Muscle of leg (tissue), 16 donors: ENCODE results near the gene ITPR2. TPM values are rescaled to one million over a fixed set of nuclear protein-coding genes. Genes with fewer than 3 reads are reported as not detected.
A peak's percentile ranks its signal among the peaks of the same experiment; 100 is the strongest.

Experiments used
- DNase-seq: peaks from one replicate; pipeline ENCODE4 v3.0.0; 2013
- H3K27ac ChIP-seq: one replicate; pipeline ENCODE4 v1.5.1; 2013; ENCODE audit warnings: mild to moderate bottlenecking, low read length, control low read depth
- H3K27me3 ChIP-seq: one replicate; pipeline ENCODE4 v1.6.1; 2013; ENCODE audit warnings: low read length; ENCODE audit not compliant: control insufficient read depth, insufficient read depth
- H3K36me3 ChIP-seq: one replicate; pipeline ENCODE4 v1.6.1; 2013; ENCODE audit warnings: low read length; ENCODE audit not compliant: control insufficient read depth, insufficient read depth
- H3K4me1 ChIP-seq: one replicate; pipeline ENCODE4 v1.6.1; 2013; ENCODE audit warnings: low read length; ENCODE audit not compliant: control insufficient read depth, insufficient read depth
- H3K4me3 ChIP-seq: one replicate; pipeline ENCODE4 v1.5.1; 2013; ENCODE audit warnings: low read length, control low read depth
- H3K9me3 ChIP-seq: replicated peaks from 2 replicates; pipeline ENCODE4 v1.6.1; 2013; ENCODE audit warnings: low read depth, low read length; ENCODE audit not compliant: control insufficient read depth
- WGBS: methylation state at CpG from one replicate; pipeline ENCODE4 v1.1.5; 2013; ENCODE audit warnings: missing lambda C conversion rate; ENCODE audit not compliant: insufficient coverage; 5-methylcytosine and 5-hydroxymethylcytosine counted together
- long read RNA-seq, 11 donors: transcript quantifications; one replicate each; lab custom pipeline, GENCODE V29; 2026
- polyA plus RNA-seq, 8 donors: library from polyadenylated mRNA; unstranded; fragments of 120-200 nt; gene quantifications; one replicate each; pipeline versions ENCODE4 v1.2.1 to v1.2.3, GENCODE V29; 2013; ENCODE audit warnings: inconsistent platforms in 1 of 8, low replicate concordance in 1 of 8; ENCODE audit not compliant: insufficient read length in 8 of 8, insufficient read depth in 1 of 8
- total RNA-seq: library from RNA; stranded (reverse); fragments of 120-200 nt; gene quantifications from one replicate; pipeline ENCODE4 v1.2.4, GENCODE V29; 2013

The ITPR2 gene
- total RNA-seq = 5.8 TPM
- polyA plus RNA-seq = 1 to 10 TPM; 1.9 to 5.2 (median 3.5) TPM
- long read RNA-seq, donor 1 = 0 reads
- long read RNA-seq, donor 2 = 0 reads
- long read RNA-seq, donor 3 = 0 reads
- long read RNA-seq, donor 4 = 0 reads
- long read RNA-seq, donor 5 = 0 reads
- long read RNA-seq, donor 6 = 0 reads
- long read RNA-seq, donor 7 = 0 reads
- long read RNA-seq, donor 8 = 0 reads
- long read RNA-seq, donor 9 = 0 reads
- long read RNA-seq, donor 10 = 0 reads
- long read RNA-seq, donor 11 = 0 reads

DNA sequence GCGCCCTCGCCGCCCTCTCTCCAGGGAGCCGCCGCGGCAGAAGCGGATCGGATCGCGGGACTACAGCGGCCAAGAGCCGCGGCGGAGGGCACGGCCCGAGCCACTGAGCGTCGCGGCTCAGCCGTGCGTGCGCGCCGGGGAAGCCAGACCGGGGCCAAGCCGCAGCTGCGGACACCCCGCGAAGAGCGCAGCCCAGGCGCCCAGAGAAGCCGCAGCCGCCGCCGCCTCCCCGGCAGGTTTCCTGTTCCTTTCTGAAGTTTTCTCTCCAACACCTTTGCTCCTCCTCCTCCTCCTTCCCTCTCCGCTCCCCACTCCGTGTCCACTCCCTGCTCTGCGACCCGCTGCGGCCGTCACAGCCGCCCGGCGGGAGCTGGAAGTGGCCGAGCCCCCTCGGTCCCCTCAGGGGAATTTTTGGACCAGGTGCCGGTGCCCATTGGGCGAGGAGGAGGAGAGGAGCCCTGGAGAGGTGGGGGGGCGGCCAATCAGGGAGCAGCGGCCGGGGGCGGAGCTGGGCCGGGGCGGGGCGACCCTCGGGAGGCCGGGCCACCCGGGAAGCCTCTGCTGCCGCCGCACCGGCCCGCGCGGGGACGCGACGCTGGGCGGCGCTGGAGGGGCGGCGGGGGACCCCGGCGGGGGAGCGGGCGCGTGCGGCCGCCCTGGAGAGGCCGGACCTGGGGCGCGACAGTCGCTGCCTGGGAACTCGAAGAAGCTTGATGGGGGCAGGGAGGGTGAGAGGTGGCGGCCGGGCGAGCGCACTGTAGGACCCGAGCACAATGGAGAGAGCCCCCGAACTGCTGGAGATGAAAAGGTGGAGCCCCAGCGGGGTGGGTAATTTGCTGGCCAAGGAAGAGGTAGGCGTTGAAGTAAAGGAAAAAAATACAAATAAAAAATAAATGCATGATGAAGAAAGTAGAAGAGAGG, at the start of gene ITPR2:
Gene ITPR2, minus strand, starts transcription at position 373 of the 921 bp plus-strand sequence. CDS start 413 bp downstream, outside the sequence.
- peaks cover 2% of the 10 kb centered on the region for H3K27me3 ChIP-seq
- no peaks in the 10 kb centered on the region for H3K36me3 ChIP-seq
- DNase-seq = peak; percentile 94
- peaks cover 8% of the 10 kb centered on the region for H3K4me1 ChIP-seq
- H3K9me3 ChIP-seq = no peaks in the 10 kb centered on the region
- under 1% methylated on average over 81 of the region's 92 CpGs for WGBS
- peak within 1 kb of the TSS; percentile 84 for H3K27ac ChIP-seq
- H3K4me3 ChIP-seq = peak within 1 kb of the TSS; percentile 89

DNA sequence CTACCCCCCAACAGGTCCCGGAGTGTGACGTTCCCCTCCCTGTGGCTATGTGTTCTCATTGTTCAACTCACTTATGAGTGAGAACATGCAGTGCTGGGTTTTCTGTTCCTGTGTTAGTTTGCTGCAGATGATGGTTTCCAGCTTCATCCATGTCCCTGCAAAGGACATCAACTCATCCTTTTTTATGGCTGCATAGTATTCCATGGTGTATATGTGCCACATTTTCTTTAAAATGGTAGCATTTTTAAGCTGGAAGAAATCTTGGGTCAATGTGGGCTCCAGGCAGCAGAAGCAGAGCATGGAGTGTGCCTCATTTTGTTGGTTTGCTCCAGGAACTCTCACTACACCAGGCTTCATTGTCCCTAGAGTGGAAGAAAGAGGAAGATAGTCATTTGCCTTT, 47.6 kb upstream of the ITPR2 start:
- WGBS = no CpG with 5 or more reads among the region's 2 CpGs
- no peaks in the 10 kb centered on the region for H3K36me3 ChIP-seq
- peaks cover 15% of the 10 kb centered on the region for H3K4me1 ChIP-seq
- DNase-seq = no peak
- no peak overlapping the region for H3K27ac ChIP-seq
- no peak overlapping the region for H3K4me3 ChIP-seq
- H3K9me3 ChIP-seq = peaks cover 3% of the 10 kb centered on the region
- H3K27me3 ChIP-seq = no peaks in the 10 kb centered on the region

DNA sequence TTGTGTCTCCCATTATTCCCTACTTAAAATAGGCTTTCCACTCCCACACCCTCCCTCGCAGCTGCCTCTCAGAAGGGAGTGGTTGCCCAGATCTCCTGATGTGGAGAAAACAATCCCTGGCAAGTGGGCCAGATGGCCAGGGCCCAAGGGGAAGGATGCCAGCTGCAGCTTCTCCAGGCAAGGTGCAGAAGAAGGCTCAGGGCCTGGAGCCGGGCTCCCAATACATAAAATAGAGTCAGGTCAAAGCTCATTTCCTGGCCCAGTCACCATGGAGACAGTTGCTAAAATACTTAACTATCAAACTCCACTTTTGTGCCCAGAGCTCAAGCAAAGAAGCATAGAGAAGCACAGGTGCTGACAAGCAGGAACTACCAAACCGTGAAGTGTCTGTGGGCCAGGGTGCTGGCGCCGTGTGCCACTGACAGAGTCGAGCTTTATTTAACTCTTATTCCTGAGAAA, 45.7 kb upstream of the ITPR2 start:
- peak; percentile 88 for DNase-seq
- H3K4me1 ChIP-seq = peaks cover 18% of the 10 kb centered on the region
- peak overlapping the region; percentile 62 for H3K27ac ChIP-seq
- H3K9me3 ChIP-seq = peaks cover 3% of the 10 kb centered on the region
- H3K4me3 ChIP-seq = no peak overlapping the region
- 0% methylated on average over 2 of the region's 6 CpGs for WGBS
- no peaks in the 10 kb centered on the region for H3K36me3 ChIP-seq
- no peaks in the 10 kb centered on the region for H3K27me3 ChIP-seq

DNA sequence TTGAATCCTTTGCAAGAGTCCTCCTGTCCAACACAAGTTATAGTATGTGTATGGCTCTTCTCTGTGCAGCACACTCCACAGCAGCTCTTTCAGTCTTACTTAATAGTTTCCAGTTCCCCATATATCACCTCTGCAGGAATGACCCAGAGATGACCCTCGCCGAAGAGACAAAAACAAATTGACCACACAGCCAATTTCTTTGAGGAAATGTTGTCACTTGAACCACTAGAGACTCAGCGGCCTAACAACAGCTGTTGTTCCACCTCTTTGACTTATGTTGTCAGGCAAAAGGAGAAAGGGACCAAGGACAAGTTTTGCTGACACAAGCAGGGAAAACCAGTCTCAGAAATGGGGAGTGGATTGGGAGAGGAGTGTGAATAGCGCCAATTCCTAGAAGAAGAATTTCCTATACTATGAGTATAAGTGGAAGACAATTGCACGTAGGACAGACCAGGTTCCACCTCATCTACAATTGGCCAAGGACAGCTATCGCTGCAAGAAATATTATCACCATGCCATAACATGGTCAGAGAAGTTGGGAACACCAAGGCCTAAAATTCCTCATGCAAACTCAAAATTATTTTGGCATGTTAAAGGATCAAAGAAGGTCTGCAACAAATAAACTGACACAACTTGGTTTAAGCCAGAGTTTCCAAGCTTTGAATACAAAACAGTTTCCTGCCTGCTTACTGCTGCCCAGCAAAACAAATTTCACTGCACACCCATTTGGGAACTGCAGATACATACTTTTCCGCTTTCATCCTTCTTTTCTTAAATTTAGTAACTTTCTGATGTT, 41.7 kb upstream of the ITPR2 start:
- H3K36me3 ChIP-seq = no peaks in the 10 kb centered on the region
- peak; percentile 85 for DNase-seq
- WGBS = 0% methylated on average over 1 of the region's 7 CpGs

DNA sequence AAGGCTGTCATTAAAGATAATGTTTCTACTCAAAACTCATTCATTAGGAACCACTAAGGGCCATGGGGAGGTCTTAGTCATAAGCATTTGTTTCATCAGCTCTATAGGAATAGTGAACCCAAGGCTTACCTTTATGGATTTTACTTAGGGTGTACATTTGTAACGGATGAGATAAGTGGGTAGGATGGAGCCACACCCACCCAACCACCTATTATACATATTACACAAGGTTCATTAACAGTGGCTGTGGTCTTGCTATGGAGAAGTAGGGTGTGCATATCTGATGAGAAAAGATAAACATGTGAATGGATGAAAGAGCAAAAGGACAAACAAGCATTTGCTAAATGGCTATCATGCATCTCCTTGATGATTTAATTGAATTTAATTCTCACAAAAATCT, 39.6 kb upstream of the ITPR2 start:
- DNase-seq = no peak
- Histone ChIP-seq H3K4me3 (no peak overlapping the region), H3K27me3 (no peaks in the 10 kb centered on the region), H3K36me3 (no peaks in the 10 kb centered on the region), H3K27ac (no peak overlapping the region), H3K9me3 (peaks cover 3% of the 10 kb centered on the region), H3K4me1 (peaks cover 18% of the 10 kb centered on the region)
- no CpG with 5 or more reads among the region's 1 CpG for WGBS

More for the DNA sequence above, 41.7 kb upstream of the ITPR2 start:
- no peaks in the 10 kb centered on the region for H3K27me3 ChIP-seq
- peaks cover 29% of the 10 kb centered on the region for H3K4me1 ChIP-seq
- peaks cover 3% of the 10 kb centered on the region for H3K9me3 ChIP-seq
- peak overlapping the region; percentile 8 for H3K27ac ChIP-seq
- no peak overlapping the region for H3K4me3 ChIP-seq

DNA sequence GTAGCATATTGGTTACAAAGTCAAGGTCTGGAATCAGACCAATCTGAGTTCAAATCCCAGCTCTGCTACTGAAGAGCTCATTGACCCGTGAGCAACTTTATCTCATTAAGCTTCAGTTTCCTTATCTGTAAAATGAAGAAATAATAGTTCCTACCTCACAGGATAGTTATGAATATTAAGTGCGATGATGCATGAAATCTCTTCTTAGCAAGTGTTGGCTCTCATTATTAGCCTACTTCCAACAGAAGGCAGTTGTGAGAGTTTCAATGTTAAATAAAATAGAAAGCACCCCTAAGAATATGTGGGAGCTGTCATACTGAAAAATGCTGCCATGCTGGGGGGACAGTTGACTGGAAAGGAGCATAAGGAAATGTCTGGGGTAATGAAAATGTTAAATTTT, 39.0 kb upstream of the ITPR2 start:
- Histone ChIP-seq H3K9me3 (no peaks in the 10 kb centered on the region), H3K27ac (no peak overlapping the region), H3K36me3 (no peaks in the 10 kb centered on the region), H3K27me3 (no peaks in the 10 kb centered on the region), H3K4me3 (no peak overlapping the region), H3K4me1 (peaks cover 18% of the 10 kb centered on the region)
- no CpG with 5 or more reads among the region's 2 CpGs for WGBS
- no peak for DNase-seq

DNA sequence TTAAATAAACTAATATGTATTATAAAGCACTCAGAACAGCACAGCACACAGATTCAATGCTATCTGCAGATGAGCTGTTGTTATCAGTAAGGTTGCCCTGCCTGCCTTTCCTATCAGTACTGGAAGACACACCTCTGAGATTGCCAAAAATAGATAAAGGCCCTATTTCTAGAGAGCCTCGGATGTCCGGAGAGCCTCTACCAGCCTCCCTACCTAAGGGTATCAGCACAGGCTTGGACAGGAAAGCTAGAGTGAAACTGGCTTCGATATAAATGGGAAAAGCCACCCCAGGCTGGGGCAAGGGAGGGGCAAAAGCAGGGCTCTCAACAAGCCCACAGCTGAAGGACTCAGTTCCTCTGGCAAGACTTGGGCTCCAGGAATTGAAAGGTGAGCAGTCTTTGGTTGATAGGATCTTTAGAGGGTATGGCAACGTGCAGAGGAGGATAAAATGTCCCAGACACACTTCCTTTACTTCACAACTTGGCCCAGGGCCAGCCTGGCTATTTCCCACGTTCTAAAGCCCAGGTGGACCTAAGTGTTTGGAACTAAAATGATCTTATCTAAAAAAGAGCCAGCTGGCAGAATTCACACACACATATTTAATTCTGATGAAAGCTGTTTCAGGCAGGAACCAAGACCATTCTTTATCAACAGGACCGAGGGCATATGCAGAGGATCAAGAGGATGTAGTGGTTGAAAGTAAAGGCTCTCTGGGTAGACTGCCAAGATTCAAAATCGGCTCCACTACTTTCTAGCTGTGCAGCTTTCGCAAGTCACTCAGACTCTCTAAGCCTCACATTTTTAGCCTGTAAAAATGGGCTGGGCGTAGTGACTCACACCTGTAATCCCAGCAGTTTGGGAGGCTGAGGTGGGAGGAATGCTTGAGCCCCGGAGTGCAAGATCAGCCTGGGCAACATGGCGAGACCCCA, 37.8 kb upstream of the ITPR2 start:
- Histone ChIP-seq H3K27me3 (no peaks in the 10 kb centered on the region), H3K36me3 (no peaks in the 10 kb centered on the region), H3K9me3 (no peaks in the 10 kb centered on the region), H3K4me1 (peaks cover 18% of the 10 kb centered on the region), H3K4me3 (no peak overlapping the region), H3K27ac (no peak overlapping the region)
- WGBS = 33% methylated on average over 1 of the region's 11 CpGs
- peak; percentile 32 for DNase-seq

DNA sequence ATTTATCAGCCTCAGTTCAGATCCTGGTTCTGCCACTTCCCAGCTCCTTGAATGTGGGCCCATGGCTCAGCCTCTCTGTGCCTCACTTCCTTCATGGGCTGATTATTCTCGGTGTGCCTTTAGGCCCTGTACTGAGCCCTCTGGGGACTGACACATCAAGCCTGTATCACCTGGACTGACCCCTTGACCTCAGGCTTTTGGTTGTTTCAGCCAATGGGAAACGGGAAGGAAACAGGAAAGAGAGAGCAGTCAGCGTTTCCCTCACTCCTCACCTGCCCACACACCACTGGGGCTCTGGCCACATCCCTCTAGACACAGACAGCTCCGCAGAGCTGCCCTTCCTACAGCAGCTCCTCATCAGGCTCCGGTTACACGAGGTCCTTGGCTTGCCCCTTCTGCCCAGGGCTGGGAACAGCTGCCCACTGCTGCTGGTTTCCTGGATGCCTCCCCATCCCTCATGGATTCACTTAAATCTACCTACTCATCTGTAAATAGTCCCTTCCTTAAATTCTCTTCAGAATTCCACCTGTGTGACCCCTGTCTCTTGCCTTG, 37.0 kb upstream of the ITPR2 start:
- 53% methylated on average over 6 of the region's 6 CpGs for WGBS
- no peak overlapping the region for H3K4me3 ChIP-seq
- no peaks in the 10 kb centered on the region for H3K9me3 ChIP-seq
- no peak overlapping the region for H3K27ac ChIP-seq
- H3K27me3 ChIP-seq = no peaks in the 10 kb centered on the region
- no peak for DNase-seq
- H3K36me3 ChIP-seq = no peaks in the 10 kb centered on the region
- H3K4me1 ChIP-seq = peaks cover 18% of the 10 kb centered on the region

DNA sequence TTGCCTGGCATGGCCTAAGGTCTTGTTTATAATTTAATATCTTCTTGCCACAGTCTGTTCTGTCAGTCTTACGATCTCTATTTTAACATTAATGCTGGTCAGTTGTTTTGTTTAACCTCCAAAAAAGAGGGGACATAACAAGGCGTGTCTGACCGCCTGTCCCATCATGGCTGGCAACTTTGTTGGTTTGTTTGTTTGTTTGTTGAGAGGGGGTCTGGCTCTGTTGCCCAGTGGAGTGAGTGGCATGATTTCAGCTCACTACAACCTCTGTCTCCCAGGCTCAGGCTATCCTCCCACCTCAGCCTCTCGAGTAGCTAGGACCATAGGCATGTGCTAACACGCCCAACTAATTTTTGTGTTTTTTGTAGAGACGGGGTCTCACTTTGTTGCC, 36.1 kb upstream of the ITPR2 start:
- Histone ChIP-seq H3K36me3 (no peaks in the 10 kb centered on the region), H3K4me3 (no peak overlapping the region), H3K4me1 (peaks cover 13% of the 10 kb centered on the region), H3K27ac (no peak overlapping the region), H3K9me3 (no peaks in the 10 kb centered on the region), H3K27me3 (no peaks in the 10 kb centered on the region)
- WGBS = 92% methylated on average over 2 of the region's 6 CpGs
- DNase-seq = no peak
